B cell (primary cell): ENCODE results near the gene PCDH15. TPM values are rescaled to one million over a fixed set of nuclear protein-coding genes. Genes with fewer than 3 reads are reported as not detected.

ENCODE experiments used
- ATAC-seq: fragments of 200-7000 bp; cut with Tn5 transposase; one replicate; pipeline ENCODE4 v1.10.0; 2021; ENCODE audit warnings: low read depth, mild to moderate bottlenecking, moderate number of reproducible peaks, moderate library complexity
- CTCF ChIA-PET: fragments of 350-600 bp; sonication (Branson Sonifier 250); formaldehyde crosslinking; loops from one replicate; lab custom pipeline; 2021; ENCODE audit warnings: antibody characterized with exemption, inconsistent platforms; lab: Charles Lee
- POLR2A ChIA-PET: fragments of 350-600 bp; sonication (Branson Sonifier 250); formaldehyde crosslinking; loops from one replicate; lab custom pipeline; 2021; ENCODE audit warnings: antibody characterized with exemption; lab: Charles Lee
- DNase-seq: peaks from one replicate; pipeline ENCODE4 v3.0.0; 2013
- H2AFZ ChIP-seq: 2 replicates; pipeline ENCODE4 v1.6.1; 2012; ENCODE audit warnings: mild to moderate bottlenecking, low read depth, low read length; ENCODE audit not compliant: insufficient read depth, poor library complexity, severe bottlenecking
- H3K27ac ChIP-seq, 2 donors: 1 replicate in 1 of 2; 2 replicates in 1 of 2; pipeline ENCODE4 v1.5.1; 2012 to 2013; ENCODE audit warnings: low read length in 2 of 2, mild to moderate bottlenecking in 2 of 2, moderate library complexity in 1 of 2
- H3K27me3 ChIP-seq, 4 experiments: fragments of 200-600 bp in 1 of 4; sonication (generic) in 1 of 4; replicated peaks in 1 of 4; 1 replicate in 2 of 4; 2 replicates in 2 of 4; pipeline versions ENCODE4 v1.6.1 to v1.7.0; 2013 to 2016; ENCODE audit warnings: low read length in 3 of 4, mild to moderate bottlenecking in 2 of 4, mixed read lengths in 1 of 4, moderate library complexity in 1 of 4; ENCODE audit not compliant: insufficient read depth in 4 of 4, control insufficient read depth in 3 of 4; ENCODE audit errors: control extremely low read depth in 1 of 4
- H3K36me3 ChIP-seq, 2 experiments: replicated peaks in 1 of 2; 1 replicate in 1 of 2; 2 replicates in 1 of 2; pipeline versions ENCODE4 v1.6.1 to v1.7.1; 2013; ENCODE audit warnings: low read length in 1 of 2; ENCODE audit not compliant: insufficient read depth in 2 of 2, control insufficient read depth in 1 of 2; ENCODE audit errors: control extremely low read depth in 1 of 2, extremely low read depth in 1 of 2
- H3K4me1 ChIP-seq, 2 donors: fragments of 200-600 bp in 1 of 2; sonication (generic) in 1 of 2; 1 replicate in 1 of 2; 2 replicates in 1 of 2; pipeline versions ENCODE4 v1.5.1 to v1.6.1; 2013 to 2017; ENCODE audit warnings: low read length in 2 of 2; ENCODE audit not compliant: control insufficient read depth in 2 of 2, insufficient read depth in 2 of 2
- H3K4me2 ChIP-seq: replicated peaks from 2 replicates; pipeline ENCODE3; 2012; ENCODE audit warnings: mild to moderate bottlenecking, low read depth, low read length; ENCODE audit not compliant: poor library complexity, severe bottlenecking
- H3K4me3 ChIP-seq, 5 experiments: fragments of 200-600 bp in 1 of 5; sonication (generic) in 1 of 5; 1 replicate in 3 of 5; 2 replicates in 2 of 5; pipeline versions ENCODE4 v1.5.1 to v1.7.0; 2011 to 2016; ENCODE audit warnings: low read length in 4 of 5, mild to moderate bottlenecking in 4 of 5, low read depth in 2 of 5, control low read depth in 1 of 5, moderate library complexity in 1 of 5; ENCODE audit not compliant: insufficient read depth in 1 of 5; ENCODE audit errors: control extremely low read depth in 1 of 5, extremely low read depth in 1 of 5
- H3K79me2 ChIP-seq: fragments of 200-600 bp; sonication (generic); one replicate; pipeline ENCODE4 v1.6.0; 2016; ENCODE audit warnings: low read length; ENCODE audit not compliant: control insufficient read depth, insufficient read depth
- H3K9ac ChIP-seq: fragments of 200-600 bp; sonication (generic); 2 replicates; pipeline ENCODE4 v1.6.1; 2017; ENCODE audit warnings: mild to moderate bottlenecking, low read length, moderate library complexity
- H3K9me3 ChIP-seq, 3 donors: one replicate each; pipeline versions ENCODE4 v1.6.1 to v1.7.1; 2013; ENCODE audit warnings: low read length in 2 of 3; ENCODE audit not compliant: control insufficient read depth in 2 of 3, insufficient read depth in 1 of 3; ENCODE audit errors: control extremely low read depth in 1 of 3
- H4K20me1 ChIP-seq: 2 replicates; pipeline ENCODE4 v1.6.0; 2012; ENCODE audit warnings: mild to moderate bottlenecking, low read length; ENCODE audit not compliant: insufficient read depth, control insufficient read depth, poor library complexity, severe bottlenecking
- H3K27ac Mint-ChIP-seq: one replicate; pipeline ENCODE4 v1.8.0; 2021; ENCODE audit warnings: mixed read lengths
- H3K27me3 Mint-ChIP-seq: one replicate; pipeline ENCODE4 v1.8.0; 2021; ENCODE audit warnings: mixed read lengths
- H3K4me1 Mint-ChIP-seq: one replicate; pipeline ENCODE4 v1.8.0; 2021; ENCODE audit warnings: mixed read lengths
- H3K4me3 Mint-ChIP-seq: one replicate; pipeline ENCODE4 v1.8.0; 2021; ENCODE audit warnings: mixed read lengths
- H3K9me3 Mint-ChIP-seq: one replicate; pipeline ENCODE4 v1.8.0; 2022; ENCODE audit warnings: mixed read lengths; ENCODE audit not compliant: insufficient read depth
- EZH2 ChIP-seq: IDR thresholded peaks from 2 replicates; pipeline ENCODE4 v1.6.1; 2012; ENCODE audit warnings: borderline replicate concordance, low read depth, mild to moderate bottlenecking, moderate library complexity, low read length; ENCODE audit not compliant: insufficient read depth, poor library complexity, severe bottlenecking
- WGBS: methylation state at CpG from one replicate; pipeline ENCODE4 v1.1.5; 2013; ENCODE audit warnings: missing lambda C conversion rate; ENCODE audit not compliant: insufficient coverage; 5-methylcytosine and 5-hydroxymethylcytosine counted together
- intact Hi-C: fragments of 100-400 bp; cut with micrococcal nuclease; formaldehyde crosslinking; loops from one replicate; pipeline ENCODE4 v1.10.0; 2022
- polyA plus RNA-seq: library from polyadenylated mRNA; depleted of rRNA; stranded (reverse); fragments of >200 nt; gene quantifications from 2 replicates; pipeline ENCODE4 v1.2.3, GENCODE V29; 2012
- total RNA-seq, 2 donors: library from RNA; stranded (reverse); fragments of 120-200 nt in 1 of 2; gene quantifications; 1 replicate in 1 of 2; 2 replicates in 1 of 2; pipeline versions ENCODE4 v1.2.3 to v1.2.4, GENCODE V29; 2013 to 2022
- TF ChIP-seq, protein P1 (sequence below): fragments of 200-600 bp; IDR thresholded peaks from one replicate; pipeline ENCODE4 v1.8.0; 2022; ENCODE audit warnings: antibody characterized with exemption, mild to moderate bottlenecking

The PCDH15 gene
- total and polyA plus RNA-seq, 2 donors (not counting 1 experiment from before 2014, with no cell fraction given): not detected

DNA sequence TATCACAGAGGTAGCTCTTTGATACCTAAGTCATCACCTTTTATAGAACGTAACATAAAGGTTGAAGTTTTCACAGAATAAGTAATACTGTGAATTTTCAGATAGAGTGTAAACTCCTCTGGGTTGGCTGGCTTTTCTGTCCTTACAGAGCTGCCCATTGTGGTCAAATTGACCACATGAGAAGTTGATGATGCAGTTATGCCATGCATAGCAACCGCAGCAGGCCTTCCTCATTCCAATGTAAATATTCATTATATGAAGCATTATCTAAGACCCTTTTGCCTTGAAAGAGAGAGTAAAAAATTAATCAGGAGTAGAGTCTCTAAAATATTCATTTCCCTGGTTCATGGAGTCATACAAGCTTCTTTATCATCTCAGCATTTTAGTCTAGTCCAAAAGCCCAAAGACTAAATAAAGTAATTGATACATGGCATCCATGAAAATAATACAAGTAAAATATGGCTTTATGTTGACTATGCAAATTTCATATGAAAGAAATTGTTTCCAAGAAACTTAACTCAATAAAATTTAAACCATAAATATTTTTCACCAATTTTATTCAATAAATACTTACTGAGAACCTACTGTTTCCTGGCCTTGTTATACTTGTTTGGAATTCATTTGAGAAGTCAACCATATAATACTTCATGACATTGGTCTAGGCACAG, 516.4 kb downstream of the PCDH15 start:
- Histone ChIP-seq H4K20me1 (no peaks in the 10 kb centered on the region), H3K9ac (no peak overlapping the region), H2AFZ (no peak overlapping the region), H3K36me3 (no peaks in the 10 kb centered on the region), H3K4me3 (no peak overlapping the region), H3K4me2 (no peak overlapping the region), H3K9me3 (peaks cover 0 to 4% (median 0%) of the 10 kb centered on the region in 3 donors), H3K79me2 (no peaks in the 10 kb centered on the region), H3K4me1 (no peaks in the 10 kb centered on the region), H3K27ac (no peak overlapping the region), H3K27me3 (no peaks in the 10 kb centered on the region)
- no CpG with 5 or more reads among the region's 2 CpGs for WGBS
- Mint-ChIP-seq H3K27me3 (no peaks in the 10 kb centered on the region), H3K4me1 (no peaks in the 10 kb centered on the region), H3K9me3 (peaks cover 2% of the 10 kb centered on the region), H3K4me3 (no peak overlapping the region), H3K27ac (no peak overlapping the region)
- TF ChIP-seq, protein P1, sequence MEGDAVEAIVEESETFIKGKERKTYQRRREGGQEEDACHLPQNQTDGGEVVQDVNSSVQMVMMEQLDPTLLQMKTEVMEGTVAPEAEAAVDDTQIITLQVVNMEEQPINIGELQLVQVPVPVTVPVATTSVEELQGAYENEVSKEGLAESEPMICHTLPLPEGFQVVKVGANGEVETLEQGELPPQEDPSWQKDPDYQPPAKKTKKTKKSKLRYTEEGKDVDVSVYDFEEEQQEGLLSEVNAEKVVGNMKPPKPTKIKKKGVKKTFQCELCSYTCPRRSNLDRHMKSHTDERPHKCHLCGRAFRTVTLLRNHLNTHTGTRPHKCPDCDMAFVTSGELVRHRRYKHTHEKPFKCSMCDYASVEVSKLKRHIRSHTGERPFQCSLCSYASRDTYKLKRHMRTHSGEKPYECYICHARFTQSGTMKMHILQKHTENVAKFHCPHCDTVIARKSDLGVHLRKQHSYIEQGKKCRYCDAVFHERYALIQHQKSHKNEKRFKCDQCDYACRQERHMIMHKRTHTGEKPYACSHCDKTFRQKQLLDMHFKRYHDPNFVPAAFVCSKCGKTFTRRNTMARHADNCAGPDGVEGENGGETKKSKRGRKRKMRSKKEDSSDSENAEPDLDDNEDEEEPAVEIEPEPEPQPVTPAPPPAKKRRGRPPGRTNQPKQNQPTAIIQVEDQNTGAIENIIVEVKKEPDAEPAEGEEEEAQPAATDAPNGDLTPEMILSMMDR: no peak
- no peak for TF ChIP-seq EZH2
- ATAC-seq: no peak
- intact Hi-C loops: no loop called here
- no peak for DNase-seq
- ChIA-PET CTCF (no interaction called here), POLR2A (no interaction called here)

DNA sequence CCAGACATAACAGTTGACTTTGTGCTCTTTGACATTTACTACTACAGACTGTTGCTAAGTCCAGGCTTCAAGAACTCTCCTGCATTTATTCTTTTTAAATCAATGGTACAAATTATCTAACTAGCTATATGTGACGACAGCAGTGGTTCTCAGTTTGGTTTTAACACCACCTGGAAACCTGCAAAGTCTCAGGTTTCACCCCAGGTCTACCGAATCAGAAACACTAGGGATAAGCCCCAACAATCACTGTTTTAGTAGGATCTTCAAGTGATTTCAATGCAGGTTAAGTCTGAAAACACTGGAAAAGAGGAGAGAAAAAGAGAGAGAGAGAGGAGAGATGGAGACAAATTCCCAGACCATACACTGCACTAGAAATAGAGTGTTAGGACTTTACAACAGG, 519.0 kb downstream of the PCDH15 start:
- H3K27me3 Mint-ChIP-seq: no peaks in the 10 kb centered on the region
- H4K20me1 ChIP-seq: no peaks in the 10 kb centered on the region
- H3K4me1 ChIP-seq: no peaks in the 10 kb centered on the region
- DNase-seq (no peak), ATAC-seq (no peak)
- no CpG with 5 or more reads among the region's 2 CpGs for WGBS
- no peak overlapping the region for H3K27ac Mint-ChIP-seq
- H2AFZ ChIP-seq: no peak overlapping the region
- H3K4me3 Mint-ChIP-seq: no peak overlapping the region
- no peak overlapping the region for H3K27ac ChIP-seq
- no peak overlapping the region for H3K4me3 ChIP-seq
- no peaks in the 10 kb centered on the region for H3K79me2 ChIP-seq
- no peaks in the 10 kb centered on the region for H3K9me3 ChIP-seq
- ChIA-PET CTCF (no interaction called here), POLR2A (no interaction called here)
- intact Hi-C loops: no loop called here
- no peak overlapping the region for H3K9ac ChIP-seq
- H3K36me3 ChIP-seq: no peaks in the 10 kb centered on the region
- no peaks in the 10 kb centered on the region for H3K4me1 Mint-ChIP-seq
- TF ChIP-seq EZH2: no peak
- TF ChIP-seq, protein P1: no peak
- no peak overlapping the region for H3K4me2 ChIP-seq
- peaks cover 2% of the 10 kb centered on the region for H3K9me3 Mint-ChIP-seq
- H3K27me3 ChIP-seq: no peaks in the 10 kb centered on the region
